Measurements from ENCODE around the gene PPP1R10.

Gene PPP1R10

DNA sequence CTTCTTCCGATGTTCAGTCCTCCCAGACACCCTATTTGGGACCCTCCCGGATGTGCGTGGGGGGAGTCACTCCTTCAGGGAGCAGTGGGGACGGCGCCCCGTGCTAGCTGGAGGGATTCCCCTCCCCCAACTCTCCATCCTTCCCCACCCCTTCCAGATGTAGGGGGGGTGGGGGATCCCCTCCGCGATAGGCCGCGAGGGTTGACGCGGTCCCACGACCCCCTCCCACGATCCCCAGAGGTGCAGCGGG is 61.3 kb downstream of the PPP1R10 start:
- no peak for DNase-seq

DNA sequence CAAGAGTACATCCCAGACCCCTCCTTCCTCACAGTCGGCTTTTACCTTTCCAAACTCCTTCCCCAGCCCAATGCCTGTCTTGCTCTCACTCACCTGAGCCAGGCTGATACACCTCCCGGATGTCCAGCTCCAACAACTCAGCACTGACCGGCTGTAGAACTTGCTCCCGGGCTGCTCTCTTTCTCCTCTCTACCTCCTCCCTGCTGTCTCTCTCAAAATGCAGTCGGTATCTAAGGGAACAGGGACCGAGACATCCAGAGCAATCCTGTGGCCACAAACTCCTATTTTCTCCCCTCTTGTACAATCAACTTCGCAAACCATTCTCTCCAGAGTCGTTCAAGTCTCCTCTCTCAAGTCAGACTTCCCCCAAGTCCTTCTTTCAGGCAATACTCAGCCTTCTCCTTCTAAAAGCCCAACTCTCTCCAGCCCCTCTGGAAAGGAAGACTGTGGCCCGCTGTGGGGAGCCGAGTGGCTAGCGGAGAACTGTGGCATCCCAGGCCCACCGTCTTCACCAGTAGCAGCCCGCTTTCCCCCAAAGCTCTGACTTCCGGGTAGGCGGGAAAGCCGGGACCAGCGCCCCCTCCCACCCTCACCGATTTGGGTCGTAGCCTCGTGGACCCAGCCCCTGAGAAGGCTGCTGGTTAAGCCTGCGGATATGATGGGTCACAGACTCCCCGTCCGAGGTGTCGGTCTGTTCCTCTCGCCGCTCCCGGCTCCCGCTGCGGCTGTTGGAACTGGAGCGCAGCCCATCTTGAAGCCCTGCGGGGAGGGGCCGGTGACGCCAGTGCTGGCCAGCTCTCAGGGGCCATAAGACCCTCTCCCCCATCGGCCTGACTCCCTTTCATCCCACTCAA is 61.9 kb downstream of the PPP1R10 start:
- DNase-seq: no peak

DNA sequence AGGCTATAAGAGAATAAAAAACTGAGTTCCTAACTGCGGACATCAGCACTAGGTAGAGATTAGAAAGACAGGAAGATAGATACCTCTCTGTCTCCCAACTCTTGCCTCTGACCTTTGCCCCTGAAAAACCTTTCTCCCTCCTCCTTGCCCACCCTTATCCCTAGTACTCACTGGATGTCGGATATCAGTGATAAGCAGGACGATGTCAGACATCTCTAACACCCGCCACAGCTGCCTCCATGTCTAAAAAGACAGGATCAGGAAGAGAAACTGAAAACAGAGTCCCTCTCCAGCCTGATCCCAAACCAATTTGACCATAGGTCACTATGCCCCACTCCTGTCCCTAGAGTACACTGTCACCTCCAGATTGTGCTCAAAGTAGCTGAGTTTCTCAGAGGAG is 62.6 kb downstream of the PPP1R10 start:
- DNase-seq: no peak
